GM19467 (cell line): Measurements from ENCODE around the gene RPP25.
A peak's percentile ranks its signal among the peaks of the same experiment; 100 is the strongest.

ENCODE experiments used
- ATAC-seq: cut with Tn5 transposase; IDR thresholded peaks from one replicate; pipeline ENCODE4 v1.9.1; 2021; ENCODE audit warnings: mild to moderate bottlenecking, moderate library complexity; ENCODE audit not compliant: unreplicated experiment

RPP25 gene

DNA sequence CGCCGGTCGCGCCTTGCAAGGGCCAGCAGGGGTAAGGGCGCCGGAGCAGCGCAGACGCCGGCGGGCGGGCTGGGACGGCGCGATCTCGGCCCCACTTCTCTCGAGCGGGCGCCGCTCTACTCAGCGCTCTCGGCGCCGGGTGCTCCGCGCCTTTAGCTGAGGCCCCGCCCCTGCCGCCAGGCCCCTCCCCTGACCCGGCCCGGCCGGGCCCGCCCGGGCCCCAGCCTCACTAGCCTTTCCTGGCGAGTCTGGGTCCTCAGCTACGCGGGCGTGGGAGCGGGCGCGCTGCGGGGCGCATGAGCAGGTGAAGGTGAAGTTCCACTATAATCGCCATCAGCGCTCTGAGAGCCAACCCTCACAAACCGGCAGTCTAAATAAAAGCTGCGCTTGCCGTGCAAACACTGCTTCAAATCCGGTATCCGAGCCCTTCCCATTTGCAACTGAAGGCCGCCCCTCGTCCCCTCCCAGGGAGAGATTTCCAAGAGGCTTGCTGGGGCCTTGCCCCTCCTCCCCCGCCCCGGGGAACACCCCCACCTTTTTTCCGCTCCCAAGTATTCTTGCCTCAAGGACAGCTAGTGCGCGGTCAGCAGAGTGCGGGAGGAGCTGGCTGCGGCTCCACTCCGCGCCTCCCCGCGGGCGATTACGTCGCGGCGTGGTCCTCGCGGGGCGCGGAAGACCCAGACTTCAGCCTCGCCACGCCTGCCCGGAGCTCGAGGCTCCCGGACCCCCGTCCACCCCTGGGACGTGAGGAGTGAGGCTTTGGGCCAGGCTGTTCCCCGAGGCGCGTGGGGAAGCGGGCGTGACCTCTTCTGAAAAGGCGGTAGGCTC is at the start of gene RPP25:
TSS of gene RPP25 (minus strand) at position 125 of the 828 bp plus-strand sequence. CDS start 189 bp downstream, outside the sequence.
- peak; percentile 71 for ATAC-seq

GRCh38 chr15:75002398-75002797 is 45.8 kb upstream of the RPP25 start:
- no peak for ATAC-seq

DNA sequence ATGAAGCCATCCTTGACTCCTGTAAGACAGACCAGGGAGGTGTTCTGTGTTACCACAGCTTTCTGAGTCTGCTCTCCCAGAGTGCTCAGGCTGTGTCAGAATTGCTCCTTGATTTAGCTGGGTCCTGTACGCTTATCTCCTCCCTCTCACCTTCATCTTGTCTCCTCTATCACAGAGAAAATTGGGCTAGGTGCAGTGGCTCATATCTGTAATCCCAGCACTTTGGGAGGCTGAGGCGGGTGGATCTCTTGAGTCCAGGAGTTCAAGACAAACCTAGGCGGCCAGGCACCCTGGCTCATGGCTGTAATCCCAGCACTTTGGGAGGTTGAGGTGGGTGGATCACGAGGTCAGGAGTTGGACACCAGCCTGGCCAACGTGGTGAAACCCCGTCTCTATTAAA is 44.7 kb upstream of the RPP25 start:
- ATAC-seq: no peak

- no peak for ATAC-seq
These were observed 41.0 kb upstream of the RPP25 start for GRCh38 chr15:74997543-74997942.

DNA sequence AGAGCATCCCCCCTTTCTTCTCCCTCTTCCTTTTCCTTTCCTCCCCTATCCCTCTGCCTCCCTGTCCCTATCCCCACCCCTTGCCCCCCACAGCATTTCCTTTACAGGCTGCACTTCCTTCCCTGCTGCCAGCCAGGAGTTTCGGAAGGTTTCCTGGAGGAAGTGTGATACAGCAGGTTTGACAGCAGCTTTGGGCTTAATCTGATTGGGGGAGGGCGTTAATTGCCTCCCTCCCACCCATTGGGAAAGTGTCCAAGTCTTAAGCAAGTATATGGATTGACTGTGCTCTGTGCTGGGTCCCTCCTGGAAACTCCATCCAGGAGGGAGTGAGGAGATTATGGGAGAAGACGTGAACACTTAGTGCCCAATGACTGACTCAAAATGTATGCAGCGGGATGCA is 40.6 kb upstream of the RPP25 start:
- ATAC-seq: no peak

DNA sequence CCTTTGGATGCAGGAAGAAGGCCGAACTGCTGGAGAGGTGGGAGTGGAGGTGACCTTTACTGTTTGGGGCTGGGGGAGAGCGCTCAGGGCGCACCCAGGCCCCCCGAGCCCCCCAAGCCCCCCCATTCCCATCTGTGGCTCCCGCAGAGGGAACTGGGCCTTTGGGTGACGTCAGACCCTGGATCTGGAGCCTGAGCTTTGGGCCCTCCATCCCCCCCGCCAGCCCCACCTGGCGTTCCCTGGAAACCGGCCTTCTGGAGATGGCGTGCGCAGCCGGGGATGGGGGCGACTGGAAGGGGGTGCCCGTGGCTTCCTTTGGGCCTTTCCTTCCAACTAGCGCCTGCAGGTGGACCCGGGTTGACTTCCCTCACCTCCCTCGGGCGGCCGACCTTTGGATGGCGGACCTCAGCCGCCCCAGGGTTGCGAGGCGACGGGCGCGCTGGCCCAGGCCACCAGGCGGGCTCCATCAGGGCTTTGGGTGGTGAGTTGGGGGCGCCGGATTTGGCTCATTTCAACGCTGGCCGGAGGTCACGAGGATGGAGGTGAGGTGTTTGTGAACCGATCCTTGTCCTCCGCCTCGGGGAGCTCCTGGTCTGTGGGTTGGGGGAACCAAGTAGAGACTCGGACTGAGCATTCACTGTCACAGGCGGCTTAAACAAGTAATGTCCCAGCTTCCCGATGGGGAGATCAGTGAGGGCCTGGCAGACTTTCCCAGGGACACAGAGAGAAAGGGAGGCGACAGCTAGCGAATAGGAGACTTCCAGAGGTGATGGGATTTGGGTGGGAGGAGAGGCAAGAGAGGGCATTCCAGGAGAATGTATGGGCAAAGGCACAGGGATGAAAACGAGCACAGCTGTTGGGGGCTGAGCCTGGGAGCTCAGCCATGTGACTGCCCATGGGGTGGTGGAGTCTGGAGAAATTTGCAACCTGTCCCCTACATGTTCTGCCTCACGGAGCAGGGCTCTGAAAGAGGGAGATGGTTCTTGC is 39.5 kb upstream of the RPP25 start:
- no peak for ATAC-seq

DNA sequence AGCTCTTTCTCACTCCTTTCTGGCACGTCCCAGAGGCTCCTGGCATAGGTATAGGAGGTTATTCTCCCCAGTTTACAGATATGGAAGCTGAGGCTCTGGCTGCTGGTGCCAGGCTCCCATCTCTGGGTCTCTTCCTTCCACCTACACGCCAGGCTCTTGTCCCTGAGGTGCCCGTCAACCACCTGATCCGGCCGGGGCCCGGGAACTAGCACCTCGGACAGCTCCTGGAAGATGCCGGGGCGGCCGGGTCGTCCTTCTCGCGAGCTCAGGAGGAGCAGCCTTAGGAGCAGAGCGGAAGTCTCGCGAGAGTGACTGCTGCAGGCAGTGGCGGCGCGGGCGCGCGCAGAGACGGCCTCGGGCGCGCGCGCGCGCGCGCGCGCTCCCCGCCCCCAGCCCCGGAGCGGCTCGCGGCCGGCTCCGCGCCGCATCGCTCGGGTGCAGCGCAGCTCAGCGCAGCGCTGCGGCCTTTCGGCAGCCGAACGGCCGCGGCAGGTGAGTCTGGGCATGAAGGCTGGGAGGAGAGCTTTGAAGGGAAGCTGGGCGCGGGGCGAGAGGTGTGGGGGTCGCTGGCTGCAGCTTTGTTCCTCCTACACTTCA is 38.7 kb upstream of the RPP25 start, which contains the start of gene SCAMP5:
TSS of gene SCAMP5 (plus strand) at position 382 of the 597 bp plus-strand sequence. CDS start 16,277 bp downstream, outside the sequence.
- peak; percentile 88 for ATAC-seq

- ATAC-seq: no peak
These were observed 38.1 kb upstream of the RPP25 start for GRCh38 chr15:74994685-74995084.

DNA sequence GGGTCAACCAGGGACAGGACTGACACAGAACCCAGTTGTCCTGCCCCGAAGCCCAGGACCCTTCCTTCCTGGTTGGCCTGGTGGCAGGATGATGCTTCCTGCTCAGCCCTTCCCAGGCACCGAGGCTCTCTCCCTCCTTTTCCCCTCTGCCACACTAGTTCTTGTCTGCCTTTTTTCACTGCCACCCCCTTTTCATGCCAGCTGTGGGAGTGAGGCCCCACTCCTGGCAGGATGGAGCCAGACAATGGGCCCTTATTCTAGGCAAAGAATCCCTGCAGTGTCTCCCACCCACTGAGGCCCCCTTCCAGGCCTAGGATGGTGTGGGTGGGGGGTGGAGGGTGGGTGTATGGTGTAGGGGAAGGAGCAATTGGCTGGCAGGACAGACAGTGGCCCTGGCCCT is 37.7 kb upstream of the RPP25 start:
- no peak for ATAC-seq

DNA sequence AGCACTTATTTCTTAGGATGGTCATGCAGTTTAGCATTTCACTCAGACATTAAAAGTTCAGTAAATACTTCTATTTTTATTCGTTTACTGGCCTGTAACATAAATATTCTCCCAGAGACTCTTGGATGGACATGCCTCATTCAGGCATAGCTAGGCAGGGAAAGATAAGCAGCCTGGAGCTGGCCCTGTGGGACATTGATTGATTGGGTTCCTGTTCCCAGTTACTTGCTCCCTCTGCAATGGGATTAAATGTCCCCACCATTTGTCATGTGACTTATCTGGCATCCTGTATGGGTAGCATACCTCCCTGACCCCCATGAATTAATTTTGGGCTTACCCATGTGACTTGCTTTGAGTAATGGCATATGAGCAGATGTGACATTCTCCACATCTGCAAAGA is 36.0 kb upstream of the RPP25 start:
- no peak for ATAC-seq

DNA sequence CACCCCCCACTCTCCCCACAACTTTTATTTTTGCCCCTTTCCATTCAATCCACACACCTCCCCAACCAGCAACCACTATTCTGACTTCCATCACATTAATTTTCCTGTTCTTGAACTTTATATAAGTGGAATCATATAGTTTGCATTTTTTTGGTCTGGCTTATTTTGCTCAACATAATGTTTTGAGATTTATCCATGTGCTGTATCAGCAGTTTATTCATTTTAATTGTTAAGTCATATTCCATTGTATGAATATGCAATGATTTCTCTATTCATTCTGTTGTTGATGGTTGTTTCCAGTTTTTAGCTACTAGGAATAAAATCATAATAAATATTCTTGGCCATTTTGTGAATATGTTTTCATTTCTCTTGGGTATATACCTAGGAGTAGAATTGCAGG is 33.0 kb upstream of the RPP25 start:
- ATAC-seq: no peak

DNA sequence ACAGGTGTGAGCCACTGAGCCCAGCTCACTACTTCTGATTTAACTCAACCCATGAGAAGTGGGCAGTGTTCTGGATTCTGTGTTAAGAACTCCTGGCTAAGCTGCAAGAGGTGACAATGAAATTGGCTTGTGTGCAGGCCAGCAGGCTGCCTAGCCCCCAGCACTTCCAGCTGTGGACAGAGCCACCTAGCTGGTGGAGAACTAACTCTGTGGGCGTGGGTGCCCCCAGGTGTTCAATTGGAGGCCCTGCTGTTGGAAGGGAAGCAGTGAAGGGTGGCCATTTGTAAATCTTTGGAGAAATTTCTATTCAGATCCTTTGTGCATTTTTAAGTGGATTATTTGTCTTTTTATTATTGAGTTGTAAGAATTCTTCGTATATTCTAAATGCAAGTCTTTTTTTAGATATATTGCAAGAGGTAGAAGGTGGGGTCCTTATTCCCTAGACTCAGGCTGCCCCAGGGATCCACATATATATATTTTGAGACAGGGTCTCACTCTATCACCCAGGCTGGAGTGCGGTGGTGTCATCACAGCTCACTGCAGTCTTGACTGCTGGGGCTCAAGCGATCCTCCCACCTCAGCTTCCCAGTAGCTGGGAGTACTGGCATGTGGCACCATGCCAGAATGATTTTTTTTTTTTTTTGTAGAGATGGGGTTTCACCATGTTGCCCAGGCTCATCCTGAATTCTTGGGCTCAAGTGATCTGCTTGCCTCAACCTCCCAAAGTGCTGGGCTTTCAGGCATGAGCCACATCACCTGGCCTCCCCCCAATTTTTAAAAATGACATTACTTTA is 31.6 kb upstream of the RPP25 start:
- no peak for ATAC-seq

DNA sequence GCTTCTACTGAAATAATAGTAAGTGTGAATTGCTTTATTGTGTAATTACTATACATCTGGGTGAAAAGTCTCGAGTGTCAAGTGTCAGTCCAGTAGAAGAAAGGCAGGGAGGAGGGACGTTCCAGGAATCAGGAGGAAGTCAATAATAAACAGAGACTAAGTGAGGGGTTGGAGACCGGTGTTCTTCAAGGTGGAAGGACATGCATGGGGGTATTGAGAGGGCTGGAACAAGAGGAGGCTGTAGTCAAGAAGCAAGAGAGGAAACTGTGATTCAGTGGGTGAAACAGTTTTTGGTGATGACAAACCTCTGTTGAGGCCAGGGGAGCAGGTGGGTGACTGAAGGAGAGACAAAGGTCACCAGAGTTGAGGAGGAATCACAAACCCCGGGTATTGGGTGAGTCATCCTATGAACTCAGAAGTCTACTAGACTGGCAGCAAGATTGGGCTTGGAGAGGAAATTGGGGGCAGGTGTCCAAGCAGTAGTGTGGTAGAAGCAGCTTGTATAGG is 27.2 kb upstream of the RPP25 start:
- peak; percentile 54 for ATAC-seq

GRCh38 chr15:74982183-74982582 is 25.6 kb upstream of the RPP25 start:
- ATAC-seq: no peak

DNA sequence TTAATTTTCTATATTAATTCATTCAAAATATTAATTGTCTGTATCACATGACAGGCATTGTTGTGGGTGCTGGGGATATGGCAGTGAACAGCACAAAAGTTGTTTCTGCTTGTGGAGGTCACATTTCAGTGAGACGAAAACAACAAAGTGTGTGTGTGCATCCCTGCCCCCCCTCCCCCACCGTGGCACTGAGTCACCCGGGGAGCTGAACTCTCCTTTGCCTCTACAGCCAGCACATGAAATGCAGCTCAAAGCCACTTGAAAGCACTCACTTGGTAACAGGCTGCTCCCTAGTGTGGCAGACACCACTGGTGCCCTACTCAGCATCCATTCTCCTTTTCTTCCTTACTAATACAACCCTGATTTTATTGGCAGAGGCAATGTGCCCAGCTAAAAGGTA is 21.9 kb upstream of the RPP25 start:
- no peak for ATAC-seq

DNA sequence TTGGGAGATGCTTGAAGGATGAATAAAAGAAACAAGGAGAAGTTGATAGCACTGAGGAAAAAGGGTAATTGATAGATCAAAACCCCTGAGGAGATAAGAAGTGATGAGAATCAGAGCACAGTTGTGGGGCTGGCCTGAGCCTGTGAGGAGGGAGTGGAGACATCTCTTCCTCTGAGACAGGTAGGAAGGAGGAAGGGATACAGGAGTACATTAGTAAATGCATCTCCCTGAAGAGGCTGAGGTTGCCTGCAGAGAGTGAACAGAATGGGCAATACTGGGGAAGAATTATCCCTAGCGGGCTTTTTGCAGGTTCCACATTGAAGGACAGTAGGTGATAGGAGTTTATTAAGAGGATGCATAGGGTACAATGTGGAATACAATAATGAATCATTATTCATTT is 21.5 kb upstream of the RPP25 start:
- no peak for ATAC-seq

GRCh38 chr15:74977599-74977998 is 21.0 kb upstream of the RPP25 start:
- no peak for ATAC-seq

- no peak for ATAC-seq
These were observed 19.6 kb upstream of the RPP25 start for GRCh38 chr15:74976159-74976558.

- ATAC-seq: no peak
These were observed 11.1 kb upstream of the RPP25 start for GRCh38 chr15:74967670-74968069.

DNA sequence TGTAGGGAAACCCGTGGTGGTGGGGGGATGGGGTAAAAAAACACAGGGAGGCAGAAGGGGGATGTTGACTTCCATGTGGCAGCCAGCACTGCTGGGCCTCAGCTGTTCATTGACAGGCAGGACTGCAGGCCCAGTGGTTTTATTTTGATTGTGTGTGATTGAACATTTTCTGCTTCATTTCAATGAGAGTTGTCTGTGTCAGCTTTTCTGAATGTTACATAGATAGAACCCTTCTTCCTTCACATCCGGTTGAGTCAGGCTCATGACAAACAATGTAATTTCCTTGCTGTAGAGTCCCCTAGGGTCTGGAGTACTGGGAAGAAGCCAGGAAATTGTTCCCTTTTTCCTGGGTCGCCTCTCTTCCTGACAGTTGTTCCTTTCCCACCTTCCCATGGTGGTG is 8.2 kb upstream of the RPP25 start:
- ATAC-seq: no peak
